Hepatocyte (in vitro differentiated cells): ENCODE data around the gene NELFB. TPM values are rescaled to one million over a fixed set of nuclear protein-coding genes. Genes with fewer than 3 reads are reported as not detected.

Experiments used
- DNase-seq: peaks from one replicate; pipeline ENCODE4 v3.0.0-alpha.2; 2016; ENCODE audit warnings: low spot score
- H2AFZ ChIP-seq: fragments of 200-600 bp; sonication (generic); 2 replicates; pipeline ENCODE4 v1.6.0; 2016; ENCODE audit warnings: antibody characterized with exemption, mild to moderate bottlenecking
- H3K27ac ChIP-seq: fragments of 200-600 bp; sonication (generic); 2 replicates; pipeline ENCODE4 v1.5.1; 2016; ENCODE audit warnings: mild to moderate bottlenecking
- H3K27me3 ChIP-seq: fragments of 200-600 bp; sonication (generic); 2 replicates; pipeline ENCODE4 v1.6.1; 2016
- H3K36me3 ChIP-seq: fragments of 200-600 bp; sonication (generic); replicated peaks from 2 replicates; pipeline ENCODE4 v1.5.1; 2016; ENCODE audit warnings: low read depth; ENCODE audit not compliant: insufficient read depth
- H3K4me1 ChIP-seq: fragments of 200-600 bp; sonication (generic); 2 replicates; pipeline ENCODE4 v1.5.1; 2016; ENCODE audit warnings: mild to moderate bottlenecking, moderate library complexity; ENCODE audit not compliant: insufficient read depth
- H3K4me2 ChIP-seq: fragments of 200-600 bp; sonication (generic); 2 replicates; pipeline ENCODE4 v1.6.0; 2016
- H3K4me3 ChIP-seq: fragments of 200-600 bp; sonication (generic); 2 replicates; pipeline ENCODE4 v1.5.1; 2016; ENCODE audit warnings: mild to moderate bottlenecking
- H3K79me2 ChIP-seq: fragments of 200-600 bp; sonication (generic); 2 replicates; pipeline ENCODE4 v1.6.0; 2017; ENCODE audit warnings: mild to moderate bottlenecking
- H3K9me2 ChIP-seq: fragments of 200-600 bp; sonication (generic); replicated peaks from 2 replicates; pipeline ENCODE4 v1.6.0; 2017; ENCODE audit warnings: mild to moderate bottlenecking; ENCODE audit not compliant: insufficient read depth
- H3K9me3 ChIP-seq: fragments of 200-600 bp; sonication (generic); 2 replicates; pipeline ENCODE4 v1.5.1; 2016; ENCODE audit warnings: low read depth, mild to moderate bottlenecking
- H4K20me1 ChIP-seq: fragments of 200-600 bp; sonication (generic); 2 replicates; pipeline ENCODE4 v1.6.0; 2016; ENCODE audit warnings: mild to moderate bottlenecking; ENCODE audit not compliant: insufficient read depth, poor library complexity, severe bottlenecking
- EZH2 ChIP-seq: fragments of 200-600 bp; sonication (generic); IDR thresholded peaks from 2 replicates; pipeline ENCODE4 v1.6.1; 2016; ENCODE audit warnings: antibody characterized with exemption, mild to moderate bottlenecking, borderline replicate concordance
- EZH2phosphoT487 ChIP-seq: fragments of 200-600 bp; sonication (generic); IDR thresholded peaks from one replicate; pipeline ENCODE4 v1.6.1; 2018; ENCODE audit warnings: antibody characterized with exemption, mild to moderate bottlenecking, low read depth, moderate library complexity; ENCODE audit not compliant: unreplicated experiment, severe bottlenecking
- WGBS: methylation state at CpG from one replicate; pipeline ENCODE4 v1.1.6; 2016; ENCODE audit warnings: low lambda C conversion rate; ENCODE audit errors: missing lambda C conversion rate; 5-methylcytosine and 5-hydroxymethylcytosine counted together
- polyA plus RNA-seq: library from polyadenylated mRNA; unstranded; fragments of >200 nt; fragmentation: Nextera tagmentation; extraction: Ambion mirVana; gene quantifications from 2 replicates; pipeline ENCODE4 v1.2.1, GENCODE V29; 2016
- total RNA-seq: library from RNA; depleted of rRNA; stranded (reverse); fragments of >200 nt; gene quantifications from 2 replicates; pipeline ENCODE4 v1.2.3, GENCODE V29; 2014
- TF ChIP-seq, protein P1 (sequence below): fragments of 200-600 bp; sonication (generic); IDR thresholded peaks from 2 replicates; pipeline ENCODE4 v1.5.1; 2016; ENCODE audit warnings: antibody characterized with exemption, mild to moderate bottlenecking; ENCODE audit not compliant: poor library complexity

Gene NELFB
- total and polyA plus RNA-seq, 2 experiments from 2014 or later: 41.4 to 63.5 TPM

- Histone ChIP-seq H3K4me3 (no peak overlapping the region), H3K27me3 (no peaks in the 10 kb centered on the region), H3K4me2 (peak overlapping the region; percentile 70), H2AFZ (no peak overlapping the region), H3K9me3 (no peaks in the 10 kb centered on the region), H3K4me1 (peaks cover 29% of the 10 kb centered on the region), H3K79me2 (no peaks in the 10 kb centered on the region), H3K27ac (peak overlapping the region; percentile 82), H3K36me3 (no peaks in the 10 kb centered on the region), H3K9me2 (no peaks in the 10 kb centered on the region), H4K20me1 (no peaks in the 10 kb centered on the region)
- TF ChIP-seq, protein P1, sequence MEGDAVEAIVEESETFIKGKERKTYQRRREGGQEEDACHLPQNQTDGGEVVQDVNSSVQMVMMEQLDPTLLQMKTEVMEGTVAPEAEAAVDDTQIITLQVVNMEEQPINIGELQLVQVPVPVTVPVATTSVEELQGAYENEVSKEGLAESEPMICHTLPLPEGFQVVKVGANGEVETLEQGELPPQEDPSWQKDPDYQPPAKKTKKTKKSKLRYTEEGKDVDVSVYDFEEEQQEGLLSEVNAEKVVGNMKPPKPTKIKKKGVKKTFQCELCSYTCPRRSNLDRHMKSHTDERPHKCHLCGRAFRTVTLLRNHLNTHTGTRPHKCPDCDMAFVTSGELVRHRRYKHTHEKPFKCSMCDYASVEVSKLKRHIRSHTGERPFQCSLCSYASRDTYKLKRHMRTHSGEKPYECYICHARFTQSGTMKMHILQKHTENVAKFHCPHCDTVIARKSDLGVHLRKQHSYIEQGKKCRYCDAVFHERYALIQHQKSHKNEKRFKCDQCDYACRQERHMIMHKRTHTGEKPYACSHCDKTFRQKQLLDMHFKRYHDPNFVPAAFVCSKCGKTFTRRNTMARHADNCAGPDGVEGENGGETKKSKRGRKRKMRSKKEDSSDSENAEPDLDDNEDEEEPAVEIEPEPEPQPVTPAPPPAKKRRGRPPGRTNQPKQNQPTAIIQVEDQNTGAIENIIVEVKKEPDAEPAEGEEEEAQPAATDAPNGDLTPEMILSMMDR: no peak
- TF ChIP-seq EZH2 (no peak), EZH2phosphoT487 (no peak)
- 96% methylated on average over 28 of the region's 30 CpGs for WGBS
- DNase-seq: no peak
Observed at GRCh38 chr9:137218212-137218753, 36.8 kb upstream of the NELFB start.

DNA sequence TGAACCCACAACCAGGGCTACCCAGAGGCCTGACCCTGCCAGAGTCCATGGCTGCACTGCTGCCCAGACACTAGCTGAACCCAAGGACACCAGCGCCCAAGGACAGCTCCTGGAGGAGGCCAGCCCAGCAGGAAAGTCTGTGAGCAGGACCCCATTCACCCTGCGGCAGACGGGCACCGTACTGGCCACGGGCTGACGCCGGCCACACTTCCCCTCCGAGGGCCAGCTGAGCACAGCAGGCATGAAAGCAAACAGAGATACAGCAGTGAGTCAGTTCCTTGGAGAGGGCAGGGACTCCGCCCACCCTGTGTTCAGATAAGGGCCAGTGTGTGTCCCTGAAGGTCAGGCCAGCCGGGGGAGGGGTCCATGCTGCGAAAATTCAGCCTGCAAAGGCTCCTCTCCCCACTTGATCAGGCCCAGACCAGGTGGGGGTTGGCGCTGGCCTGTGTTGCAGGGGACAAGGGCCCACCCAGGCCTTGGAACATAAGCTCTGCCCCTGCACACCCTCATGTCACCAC, 36.3 kb upstream of the NELFB start:
- Histone ChIP-seq H3K27ac (peak overlapping the region; percentile 82), H3K4me3 (no peak overlapping the region), H2AFZ (no peak overlapping the region), H3K4me1 (peaks cover 29% of the 10 kb centered on the region), H3K79me2 (no peaks in the 10 kb centered on the region), H3K4me2 (peak overlapping the region; percentile 70), H3K36me3 (no peaks in the 10 kb centered on the region), H3K9me2 (no peaks in the 10 kb centered on the region), H4K20me1 (no peaks in the 10 kb centered on the region), H3K27me3 (no peaks in the 10 kb centered on the region), H3K9me3 (no peaks in the 10 kb centered on the region)
- TF ChIP-seq EZH2 (no peak), EZH2phosphoT487 (no peak)
- TF ChIP-seq, protein P1: no peak
- 30% methylated on average over 12 of the region's 12 CpGs for WGBS
- DNase-seq: peak; percentile 82

GRCh38 chr9:137219757-137220316, 35.3 kb upstream of the NELFB start:
- no peak overlapping the region for H2AFZ ChIP-seq
- no peaks in the 10 kb centered on the region for H3K27me3 ChIP-seq
- H3K4me2 ChIP-seq: no peak overlapping the region
- H3K4me1 ChIP-seq: peaks cover 34% of the 10 kb centered on the region
- no peak for DNase-seq
- 96% methylated on average over 10 of the region's 10 CpGs for WGBS
- H3K79me2 ChIP-seq: no peaks in the 10 kb centered on the region
- no peaks in the 10 kb centered on the region for H3K36me3 ChIP-seq
- H3K27ac ChIP-seq: peak overlapping the region; percentile 82
- no peak for TF ChIP-seq EZH2
- no peak for TF ChIP-seq EZH2phosphoT487
- TF ChIP-seq, protein P1: no peak
- no peaks in the 10 kb centered on the region for H4K20me1 ChIP-seq
- no peaks in the 10 kb centered on the region for H3K9me3 ChIP-seq
- H3K4me3 ChIP-seq: no peak overlapping the region
- H3K9me2 ChIP-seq: no peaks in the 10 kb centered on the region
